HCT116 (cell line): ENCODE data around the gene IGFBP2. TPM values are rescaled to one million over a fixed set of nuclear protein-coding genes. Genes with fewer than 3 reads are reported as not detected.

Source experiments
- ATAC-seq: fragments of 200-7000 bp; cut with Tn5 transposase; 2 replicates; pipeline ENCODE4 v1.9.1; 2020; ENCODE audit warnings: mild to moderate bottlenecking, moderate library complexity
- BruUV-seq: library from RNA; stranded (reverse); fragments of 400-500 nt; replicated peaks from 2 replicates; lab custom pipeline; 2021; lab: Mats Ljungman, UMichigan
- CTCF ChIA-PET: fragments of 300-600 bp; sonication (Branson Sonifier 250); formaldehyde crosslinking; loops from one replicate; lab custom pipeline; 2021; ENCODE audit warnings: antibody characterized with exemption; lab: Charles Lee
- POLR2A ChIA-PET: fragments of 300-600, 350-600 bp; sonication (Branson Sonifier 250); formaldehyde crosslinking; loops from one replicate; lab custom pipeline; 2021; ENCODE audit warnings: antibody characterized with exemption; lab: Charles Lee
- RAD21 ChIA-PET, 2 experiments: fragments of 300-600 bp; sonication (Branson Sonifier 250); formaldehyde crosslinking; loops; one replicate each; lab custom pipeline; 2023; ENCODE audit warnings: low total read pairs in 2 of 2; ENCODE audit not compliant: uncharacterized antibody in 2 of 2, unreplicated experiment in 2 of 2, low non-redundant PET in 1 of 2; lab: Charles Lee
- DNase-seq: peaks from one replicate; pipeline ENCODE4 v3.0.0-alpha.2; 2010; ENCODE audit warnings: low read depth, low spot score
- H2AFZ ChIP-seq: fragments of 200-600 bp; shearing (Covaris generic), sonication (generic); 2 replicates; pipeline ENCODE4 v1.6.1; 2017; ENCODE audit warnings: low read depth, mixed run types, mixed read lengths, antibody characterized with exemption, low read length; ENCODE audit not compliant: poor library complexity, severe bottlenecking
- H3K27ac ChIP-seq: 2 replicates; pipeline ENCODE4 v1.5.1; 2012; ENCODE audit warnings: low read depth, low read length
- H3K27me3 ChIP-seq: fragments of 200-600 bp; sonication (generic); 2 replicates; pipeline ENCODE4 v1.6.1; 2016; ENCODE audit warnings: mixed run types, low read length, mixed read lengths; ENCODE audit not compliant: insufficient read depth
- H3K36me3 ChIP-seq, 2 experiments: fragments of 200-500 bp in 1 of 2; fragments of 200-600 bp in 1 of 2; sonication (Bioruptor generic) in 1 of 2; sonication (generic) in 1 of 2; 2 replicates each; pipeline versions ENCODE4 v1.5.1 to v1.6.1; 2014 to 2016; ENCODE audit warnings: low read length in 2 of 2, inconsistent platforms in 1 of 2, mixed read lengths in 1 of 2, mixed run types in 1 of 2; ENCODE audit not compliant: insufficient read depth in 2 of 2, control insufficient read depth in 1 of 2
- H3K4me1 ChIP-seq, 2 experiments: fragments of 200-600 bp in 1 of 2; sonication (generic) in 1 of 2; 2 replicates each; pipeline versions ENCODE4 v1.5.1 to v1.6.1; 2012 to 2017; ENCODE audit warnings: low read length in 2 of 2, inconsistent platforms in 1 of 2, mild to moderate bottlenecking in 1 of 2, mixed read lengths in 1 of 2, mixed run types in 1 of 2, moderate library complexity in 1 of 2; ENCODE audit not compliant: insufficient read depth in 2 of 2, control insufficient read depth in 1 of 2
- H3K4me2 ChIP-seq: fragments of 200-600 bp; sonication (generic); 2 replicates; pipeline ENCODE4 v1.6.1; 2017; ENCODE audit warnings: mixed run types, low read length, mixed read lengths
- H3K4me3 ChIP-seq, 2 experiments: fragments of 200-600 bp in 1 of 2; sonication (generic) in 1 of 2; replicated peaks in 1 of 2; 2 replicates each; pipeline ENCODE4 v1.5.1; 2011 to 2016; ENCODE audit warnings: low read length in 2 of 2, control low read depth in 1 of 2, low read depth in 1 of 2, mild to moderate bottlenecking in 1 of 2, mixed read lengths in 1 of 2, mixed run types in 1 of 2
- H3K79me2 ChIP-seq: fragments of 200-600 bp; sonication (generic); 2 replicates; pipeline ENCODE4 v1.6.1; 2017; ENCODE audit warnings: mild to moderate bottlenecking, mixed run types, low read length, moderate library complexity, mixed read lengths; ENCODE audit not compliant: insufficient read depth
- H3K9ac ChIP-seq: fragments of 200-600 bp; sonication (generic); 2 replicates; pipeline ENCODE4 v1.6.1; 2016; ENCODE audit warnings: low read length, mixed read lengths
- H3K9me2 ChIP-seq: fragments of 200-600 bp; sonication (generic), shearing (Covaris generic); 2 replicates; pipeline ENCODE4 v1.6.1; 2017; ENCODE audit warnings: mixed run types, mild to moderate bottlenecking, moderate library complexity; ENCODE audit not compliant: insufficient read depth
- H3K9me3 ChIP-seq, 2 experiments: fragments of 200-500 bp in 1 of 2; fragments of 200-600 bp in 1 of 2; sonication (Bioruptor generic) in 1 of 2; sonication (generic) in 1 of 2; 2 replicates each; pipeline ENCODE4 v1.6.1; 2014 to 2017; ENCODE audit warnings: low read length in 2 of 2, mixed read lengths in 2 of 2, inconsistent platforms in 1 of 2, low read depth in 1 of 2, mild to moderate bottlenecking in 1 of 2, mixed run types in 1 of 2, moderate library complexity in 1 of 2; ENCODE audit not compliant: control insufficient read depth in 1 of 2, insufficient read depth in 1 of 2
- H4K20me1 ChIP-seq: fragments of 200-600 bp; sonication (generic), shearing (Covaris generic); 2 replicates; pipeline ENCODE4 v1.6.1; 2017; ENCODE audit warnings: mixed run types, mild to moderate bottlenecking, moderate library complexity; ENCODE audit not compliant: insufficient read depth
- EGR1 ChIP-seq: IDR thresholded peaks from 2 replicates; pipeline ENCODE4 v1.6.1; 2012; ENCODE audit warnings: low read depth
- SRF ChIP-seq: IDR thresholded peaks from 2 replicates; pipeline ENCODE4 v1.6.1; 2012; ENCODE audit warnings: low read depth
- TCF7L2 ChIP-seq: IDR thresholded peaks from 2 replicates; pipeline ENCODE4 v1.7.0; 2011; ENCODE audit warnings: borderline replicate concordance, inconsistent platforms; ENCODE audit not compliant: insufficient read depth, insufficient read length; ENCODE audit errors: extremely low read depth
- YY1 ChIP-seq: IDR thresholded peaks from 2 replicates; pipeline ENCODE4 v1.6.1; 2011; ENCODE audit warnings: low read length, low read depth, moderate library complexity, mild to moderate bottlenecking; ENCODE audit not compliant: insufficient replicate concordance; ENCODE audit errors: extremely low read depth
- ZFX ChIP-seq: fragments of 450-650 bp; IDR thresholded peaks from 2 replicates; pipeline ENCODE4 v1.6.1; 2017
- intact Hi-C: fragments of 100-400 bp; cut with micrococcal nuclease; formaldehyde crosslinking; loops from 2 replicates; pipeline ENCODE4 v1.10.0; 2022
- total RNA-seq: library from RNA; stranded (reverse); gene quantifications from one replicate; pipeline ENCODE4 v1.2.1, GENCODE V29; 2021; ENCODE audit not compliant: unreplicated experiment
- TF ChIP-seq, protein P1 (sequence below): IDR thresholded peaks from 2 replicates; pipeline ENCODE4 v1.6.1; 2012; ENCODE audit warnings: low read depth
- TF ChIP-seq, protein P2 (sequence below): IDR thresholded peaks from 2 replicates; pipeline ENCODE4 v1.6.1; 2012
- TF ChIP-seq, protein P3 (sequence below): IDR thresholded peaks from 2 replicates; pipeline ENCODE4 v1.6.1; 2011; ENCODE audit warnings: mild to moderate bottlenecking, low read length, moderate library complexity; ENCODE audit not compliant: insufficient replicate concordance; ENCODE audit errors: extremely low read depth

The IGFBP2 gene
- total RNA-seq, 1 experiment from 2014 or later: 143 TPM

DNA sequence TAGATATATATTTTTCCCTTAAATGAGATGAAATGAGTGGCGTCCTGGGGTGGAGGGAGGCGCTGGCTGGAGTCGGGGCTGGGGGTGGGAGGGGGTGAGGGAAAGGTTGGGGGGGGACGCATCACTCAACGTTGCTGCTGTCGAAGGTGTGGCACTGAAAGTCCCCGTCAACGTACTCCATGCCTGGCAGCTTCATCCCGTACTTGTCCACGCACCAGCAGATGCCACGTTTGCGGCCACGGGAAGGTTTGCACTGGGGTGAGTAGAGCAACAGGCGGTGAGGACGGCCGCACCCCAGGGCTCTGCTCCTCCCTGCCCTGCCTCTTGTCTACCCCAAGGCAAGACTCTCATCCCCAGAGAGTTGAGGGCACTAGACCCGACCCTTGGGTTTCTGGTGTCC, 43.4 kb downstream of the IGFBP2 start:
- Histone ChIP-seq H3K4me3 (no peak overlapping the region), H3K27me3 (no peaks in the 10 kb centered on the region), H3K27ac (no peak overlapping the region), H3K9me3 (no peaks in the 10 kb centered on the region), H3K9ac (no peak overlapping the region), H3K4me2 (no peak overlapping the region), H3K79me2 (no peaks in the 10 kb centered on the region), H2AFZ (no peak overlapping the region), H3K9me2 (no peaks in the 10 kb centered on the region), H4K20me1 (no peaks in the 10 kb centered on the region), H3K36me3 (no peaks in the 10 kb centered on the region), H3K4me1 (peaks cover 1 to 2% of the 10 kb centered on the region in 2 experiments)
- no peak for ATAC-seq
- BruUV-seq: no TSS peak
- CTCF ChIA-PET: interaction anchor here (1.2 kb wide), 1 partner anchor 19 kb away, joined by 3 read pairs; the partner anchor contains the start of gene IGFBP5
- TF ChIP-seq, protein P1, sequence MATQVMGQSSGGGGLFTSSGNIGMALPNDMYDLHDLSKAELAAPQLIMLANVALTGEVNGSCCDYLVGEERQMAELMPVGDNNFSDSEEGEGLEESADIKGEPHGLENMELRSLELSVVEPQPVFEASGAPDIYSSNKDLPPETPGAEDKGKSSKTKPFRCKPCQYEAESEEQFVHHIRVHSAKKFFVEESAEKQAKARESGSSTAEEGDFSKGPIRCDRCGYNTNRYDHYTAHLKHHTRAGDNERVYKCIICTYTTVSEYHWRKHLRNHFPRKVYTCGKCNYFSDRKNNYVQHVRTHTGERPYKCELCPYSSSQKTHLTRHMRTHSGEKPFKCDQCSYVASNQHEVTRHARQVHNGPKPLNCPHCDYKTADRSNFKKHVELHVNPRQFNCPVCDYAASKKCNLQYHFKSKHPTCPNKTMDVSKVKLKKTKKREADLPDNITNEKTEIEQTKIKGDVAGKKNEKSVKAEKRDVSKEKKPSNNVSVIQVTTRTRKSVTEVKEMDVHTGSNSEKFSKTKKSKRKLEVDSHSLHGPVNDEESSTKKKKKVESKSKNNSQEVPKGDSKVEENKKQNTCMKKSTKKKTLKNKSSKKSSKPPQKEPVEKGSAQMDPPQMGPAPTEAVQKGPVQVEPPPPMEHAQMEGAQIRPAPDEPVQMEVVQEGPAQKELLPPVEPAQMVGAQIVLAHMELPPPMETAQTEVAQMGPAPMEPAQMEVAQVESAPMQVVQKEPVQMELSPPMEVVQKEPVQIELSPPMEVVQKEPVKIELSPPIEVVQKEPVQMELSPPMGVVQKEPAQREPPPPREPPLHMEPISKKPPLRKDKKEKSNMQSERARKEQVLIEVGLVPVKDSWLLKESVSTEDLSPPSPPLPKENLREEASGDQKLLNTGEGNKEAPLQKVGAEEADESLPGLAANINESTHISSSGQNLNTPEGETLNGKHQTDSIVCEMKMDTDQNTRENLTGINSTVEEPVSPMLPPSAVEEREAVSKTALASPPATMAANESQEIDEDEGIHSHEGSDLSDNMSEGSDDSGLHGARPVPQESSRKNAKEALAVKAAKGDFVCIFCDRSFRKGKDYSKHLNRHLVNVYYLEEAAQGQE: no peak
- TF ChIP-seq SRF: no peak
- TF ChIP-seq YY1: no peak
- intact Hi-C loops: no loop called here
- POLR2A ChIA-PET: no interaction called here
- no peak for DNase-seq
- RAD21 ChIA-PET: no interaction called here

DNA sequence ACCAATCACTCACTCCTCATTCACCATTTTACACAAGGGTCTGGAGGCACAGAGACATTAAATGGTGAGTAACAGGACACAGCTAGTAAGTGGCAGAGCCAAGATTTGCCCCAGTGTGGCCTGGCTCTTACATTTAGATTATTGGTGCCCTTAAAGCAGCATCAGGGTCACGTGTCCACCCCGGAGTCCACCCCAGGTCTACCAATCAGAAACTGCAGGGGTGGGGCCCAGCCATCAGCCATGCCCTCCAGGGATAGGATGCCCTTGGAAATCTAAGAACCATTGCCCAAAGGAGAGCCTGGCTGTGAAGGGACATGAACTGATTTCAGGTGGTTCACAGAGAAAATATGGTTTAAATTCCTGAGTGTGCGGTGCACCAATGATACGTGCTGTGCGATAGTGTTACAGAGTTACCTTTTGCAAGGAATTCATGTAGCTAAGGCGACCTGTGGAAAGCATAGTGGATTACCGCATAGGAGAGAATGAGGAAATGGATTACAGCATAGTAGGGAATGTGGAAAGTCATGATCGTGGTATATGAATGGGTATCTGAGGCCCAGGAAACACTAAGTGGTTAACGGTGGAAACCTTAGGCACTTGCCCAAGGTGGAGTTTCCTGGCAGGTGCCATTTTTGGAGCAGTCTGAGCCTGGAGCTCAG, 44.3 kb downstream of the IGFBP2 start:
- Histone ChIP-seq H3K9me3 (no peaks in the 10 kb centered on the region), H3K79me2 (no peaks in the 10 kb centered on the region), H3K9ac (no peak overlapping the region), H2AFZ (no peak overlapping the region), H3K4me3 (no peak overlapping the region), H3K27ac (no peak overlapping the region), H4K20me1 (no peaks in the 10 kb centered on the region), H3K9me2 (no peaks in the 10 kb centered on the region), H3K4me1 (peaks cover 10% of the 10 kb centered on the region in 2 experiments), H3K4me2 (no peak overlapping the region), H3K27me3 (no peaks in the 10 kb centered on the region), H3K36me3 (no peaks in the 10 kb centered on the region)
- ChIA-PET RAD21 (no interaction called here), CTCF (interaction anchor here (1.2 kb wide), 1 partner anchor 18 kb away, joined by 3 read pairs; the partner anchor contains the start of gene IGFBP5), POLR2A (no interaction called here)
- intact Hi-C loops: no loop called here
- no peak for DNase-seq
- no peak for ATAC-seq
- no TSS peak for BruUV-seq
- no peak for TF ChIP-seq SRF
- TF ChIP-seq EGR1: no peak
- TF ChIP-seq, protein P2, sequence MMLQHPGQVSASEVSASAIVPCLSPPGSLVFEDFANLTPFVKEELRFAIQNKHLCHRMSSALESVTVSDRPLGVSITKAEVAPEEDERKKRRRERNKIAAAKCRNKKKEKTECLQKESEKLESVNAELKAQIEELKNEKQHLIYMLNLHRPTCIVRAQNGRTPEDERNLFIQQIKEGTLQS: no peak
- TF ChIP-seq, protein P3, sequence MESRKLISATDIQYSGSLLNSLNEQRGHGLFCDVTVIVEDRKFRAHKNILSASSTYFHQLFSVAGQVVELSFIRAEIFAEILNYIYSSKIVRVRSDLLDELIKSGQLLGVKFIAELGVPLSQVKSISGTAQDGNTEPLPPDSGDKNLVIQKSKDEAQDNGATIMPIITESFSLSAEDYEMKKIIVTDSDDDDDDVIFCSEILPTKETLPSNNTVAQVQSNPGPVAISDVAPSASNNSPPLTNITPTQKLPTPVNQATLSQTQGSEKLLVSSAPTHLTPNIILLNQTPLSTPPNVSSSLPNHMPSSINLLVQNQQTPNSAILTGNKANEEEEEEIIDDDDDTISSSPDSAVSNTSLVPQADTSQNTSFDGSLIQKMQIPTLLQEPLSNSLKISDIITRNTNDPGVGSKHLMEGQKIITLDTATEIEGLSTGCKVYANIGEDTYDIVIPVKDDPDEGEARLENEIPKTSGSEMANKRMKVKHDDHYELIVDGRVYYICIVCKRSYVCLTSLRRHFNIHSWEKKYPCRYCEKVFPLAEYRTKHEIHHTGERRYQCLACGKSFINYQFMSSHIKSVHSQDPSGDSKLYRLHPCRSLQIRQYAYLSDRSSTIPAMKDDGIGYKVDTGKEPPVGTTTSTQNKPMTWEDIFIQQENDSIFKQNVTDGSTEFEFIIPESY: no peak
- no peak for TF ChIP-seq YY1
- TF ChIP-seq ZFX: no peak
- TF ChIP-seq TCF7L2: no peak
